Dendritic cell treated with granulocyte-macrophage colony-stimulating factor and Interleukin-4, amounts not matched to agents 40 ng/mL and 50 ng/mL, for 4 days (primary cell): Measurements from ENCODE around the gene STMN3.

Experiments used
- H3K27ac Mint-ChIP-seq: one replicate; pipeline ENCODE4 v1.8.0; 2022; ENCODE audit warnings: mild to moderate bottlenecking, mixed read lengths
- H3K27me3 Mint-ChIP-seq: one replicate; pipeline ENCODE4 v1.8.0; 2022; ENCODE audit warnings: mild to moderate bottlenecking, mixed read lengths
- H3K36me3 Mint-ChIP-seq: one replicate; pipeline ENCODE4 v1.8.0; 2022; ENCODE audit warnings: low read depth, mixed read lengths
- H3K4me1 Mint-ChIP-seq: one replicate; pipeline ENCODE4 v1.8.0; 2022; ENCODE audit warnings: low read depth, mixed read lengths
- H3K4me3 Mint-ChIP-seq: one replicate; pipeline ENCODE4 v1.8.0; 2022; ENCODE audit warnings: mild to moderate bottlenecking, moderate library complexity, mixed read lengths
- H3K9me3 Mint-ChIP-seq: one replicate; pipeline ENCODE4 v1.8.0; 2022; ENCODE audit warnings: mixed read lengths
- intact Hi-C: fragments of 100-400 bp; cut with micrococcal nuclease; formaldehyde crosslinking; loops from one replicate; pipeline ENCODE4 v1.15.0; 2022

Gene STMN3

DNA sequence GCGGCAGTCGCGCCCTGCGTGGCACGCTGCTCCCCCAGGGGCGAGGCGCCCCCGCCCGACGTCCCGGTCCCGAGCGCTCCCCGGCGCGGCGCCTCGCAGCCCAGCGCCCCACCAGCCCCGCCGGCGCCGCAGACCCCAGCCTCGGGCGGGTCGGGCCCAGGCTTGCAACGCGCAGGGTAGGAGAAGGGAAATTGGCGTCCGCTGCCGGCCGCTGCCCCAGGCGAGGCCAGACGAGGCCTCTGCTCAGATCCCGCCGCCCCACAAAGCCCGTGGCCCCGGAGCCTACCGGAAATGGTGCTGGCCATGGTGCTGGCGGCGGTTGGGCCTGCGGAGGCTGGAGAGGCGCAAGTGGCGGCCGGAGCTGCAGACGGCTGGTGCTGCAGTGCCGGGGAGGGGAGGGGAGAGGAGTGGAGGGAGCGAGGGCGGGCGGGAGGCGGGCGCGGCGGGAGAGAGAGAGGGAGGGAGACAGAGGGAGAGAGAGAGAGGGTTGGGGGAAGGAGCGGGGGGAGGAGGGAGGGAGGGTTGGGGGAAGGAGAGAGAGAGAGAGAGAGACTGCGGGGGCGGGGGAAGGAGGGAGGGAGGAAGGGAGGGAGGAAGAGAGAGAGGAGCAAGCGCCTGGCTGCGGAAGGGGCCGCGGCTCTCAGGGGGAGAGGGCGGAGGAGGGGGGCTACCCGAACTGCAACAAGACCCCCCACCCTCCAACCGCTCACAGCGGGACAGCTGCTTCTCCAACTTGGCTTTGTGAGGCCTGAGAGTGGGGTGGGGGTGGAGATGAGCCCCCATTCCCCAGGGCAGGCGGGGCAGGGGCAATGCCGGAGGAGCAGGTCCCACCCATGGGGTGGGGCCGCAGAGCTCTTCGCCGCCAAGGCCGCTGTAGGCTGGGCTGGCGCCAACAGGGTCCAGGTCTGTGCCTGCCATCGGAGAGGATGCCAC, at the start of gene STMN3:
TSS of gene STMN3 (minus strand) at position 384 of the 933 bp plus-strand sequence. CDS start at position 305, 79 bp downstream.
- intact Hi-C loops = no loop called here
- no peak within 1 kb of the TSS for H3K27ac Mint-ChIP-seq
- peaks cover 30% of the 10 kb centered on the region for H3K4me1 Mint-ChIP-seq
- H3K9me3 Mint-ChIP-seq = no peaks in the 10 kb centered on the region
- peak within 1 kb of the TSS; percentile 59 for H3K4me3 Mint-ChIP-seq
- H3K36me3 Mint-ChIP-seq = peaks cover 5% of the 10 kb centered on the region
- peaks cover 38% of the 10 kb centered on the region for H3K27me3 Mint-ChIP-seq

DNA sequence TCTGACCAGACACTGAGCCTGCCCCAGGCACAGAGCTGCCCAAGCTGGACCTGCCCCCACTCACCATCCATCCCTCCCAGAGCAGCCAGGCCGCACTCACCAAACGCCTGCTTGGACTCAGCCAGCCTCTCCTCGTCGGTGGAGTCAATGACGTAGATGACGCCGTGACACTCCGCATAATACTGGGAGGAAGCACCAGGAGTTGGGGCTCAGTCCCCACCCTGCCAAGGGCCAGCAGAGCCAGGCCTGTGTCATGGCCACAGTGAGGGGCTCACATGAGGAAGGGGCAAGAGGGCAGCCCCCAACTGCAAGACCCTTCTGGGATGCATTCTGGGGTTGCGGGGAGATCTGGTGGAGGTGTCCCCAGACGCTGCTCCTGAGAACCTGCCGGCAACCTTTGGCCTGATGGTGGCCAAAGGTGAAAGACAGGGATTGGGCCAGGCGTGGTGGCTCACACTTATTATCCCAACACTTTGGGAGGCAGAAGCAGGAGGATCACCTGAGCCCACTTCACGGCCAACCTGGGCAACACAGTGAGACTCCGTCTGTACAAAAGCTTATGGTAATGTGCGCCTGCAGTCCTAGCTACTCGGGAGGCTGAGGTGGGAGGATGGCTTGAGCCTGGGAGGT, 48.9 kb upstream of the STMN3 start:
- no peak overlapping the region for H3K4me3 Mint-ChIP-seq
- intact Hi-C loops = no loop called here
- H3K4me1 Mint-ChIP-seq = peaks cover 42% of the 10 kb centered on the region
- H3K27ac Mint-ChIP-seq = no peak overlapping the region
- H3K27me3 Mint-ChIP-seq = peaks cover 2% of the 10 kb centered on the region
- peaks cover 84% of the 10 kb centered on the region for H3K36me3 Mint-ChIP-seq
- no peaks in the 10 kb centered on the region for H3K9me3 Mint-ChIP-seq

DNA sequence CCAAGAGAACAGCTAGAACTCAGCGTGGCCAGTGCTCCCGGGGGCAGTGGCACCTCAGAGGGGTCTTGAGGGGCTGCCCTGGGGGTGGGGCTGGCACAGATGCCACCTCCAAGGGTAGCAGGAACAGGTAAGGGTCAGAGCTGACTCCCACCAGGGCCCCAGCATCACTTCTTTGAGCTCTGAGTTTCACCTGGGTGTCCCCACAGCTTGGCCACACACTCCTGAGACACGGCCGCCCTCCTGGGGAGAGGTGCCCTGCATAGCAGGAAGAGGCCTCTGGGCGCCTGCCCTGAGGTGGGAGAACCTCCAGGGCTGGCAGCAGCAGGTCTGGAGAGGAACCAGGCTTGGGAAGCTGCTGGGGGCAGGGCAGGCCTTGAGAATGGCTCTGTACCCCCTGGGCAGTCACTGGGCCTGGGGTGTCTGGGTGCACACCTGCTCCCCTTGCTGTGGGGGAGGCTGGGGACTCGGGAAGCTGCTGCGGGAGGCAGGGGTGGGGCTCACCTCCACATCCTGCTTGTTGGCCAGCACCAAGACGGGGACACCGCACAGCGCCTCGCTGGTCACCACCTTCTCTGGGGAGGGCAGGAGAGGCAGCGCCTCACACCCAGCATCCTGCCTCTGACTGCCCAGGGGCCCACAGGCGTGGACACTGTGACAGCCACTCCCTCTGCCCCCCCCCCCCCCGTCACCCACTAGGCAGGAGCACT, 48.3 kb upstream of the STMN3 start:
- intact Hi-C loops = no loop called here
- H3K27me3 Mint-ChIP-seq = peaks cover 3% of the 10 kb centered on the region

DNA sequence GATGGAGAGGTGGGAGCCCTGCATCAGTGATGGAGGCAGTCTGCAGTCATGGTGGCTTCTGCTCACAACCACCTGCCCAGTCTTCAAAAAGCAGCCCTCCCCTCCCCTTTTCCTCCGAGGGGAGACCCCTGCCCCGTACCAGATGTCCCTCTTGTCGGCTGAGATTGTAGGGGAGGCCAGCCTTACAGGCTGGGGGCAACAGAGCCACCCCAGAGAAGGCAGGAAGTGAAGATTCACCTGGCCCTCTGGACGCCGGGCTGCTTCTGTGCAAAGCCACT, 47.8 kb upstream of the STMN3 start:
- Mint-ChIP-seq H3K9me3 (no peaks in the 10 kb centered on the region), H3K4me3 (no peak overlapping the region), H3K27ac (no peak overlapping the region), H3K4me1 (peaks cover 42% of the 10 kb centered on the region), H3K27me3 (peaks cover 3% of the 10 kb centered on the region), H3K36me3 (peaks cover 81% of the 10 kb centered on the region)
- intact Hi-C loops = no loop called here

More for the DNA sequence above, 48.3 kb upstream of the STMN3 start:
- H3K27ac Mint-ChIP-seq = no peak overlapping the region
- H3K9me3 Mint-ChIP-seq = no peaks in the 10 kb centered on the region
- peaks cover 82% of the 10 kb centered on the region for H3K36me3 Mint-ChIP-seq
- H3K4me3 Mint-ChIP-seq = no peak overlapping the region
- peaks cover 42% of the 10 kb centered on the region for H3K4me1 Mint-ChIP-seq

DNA sequence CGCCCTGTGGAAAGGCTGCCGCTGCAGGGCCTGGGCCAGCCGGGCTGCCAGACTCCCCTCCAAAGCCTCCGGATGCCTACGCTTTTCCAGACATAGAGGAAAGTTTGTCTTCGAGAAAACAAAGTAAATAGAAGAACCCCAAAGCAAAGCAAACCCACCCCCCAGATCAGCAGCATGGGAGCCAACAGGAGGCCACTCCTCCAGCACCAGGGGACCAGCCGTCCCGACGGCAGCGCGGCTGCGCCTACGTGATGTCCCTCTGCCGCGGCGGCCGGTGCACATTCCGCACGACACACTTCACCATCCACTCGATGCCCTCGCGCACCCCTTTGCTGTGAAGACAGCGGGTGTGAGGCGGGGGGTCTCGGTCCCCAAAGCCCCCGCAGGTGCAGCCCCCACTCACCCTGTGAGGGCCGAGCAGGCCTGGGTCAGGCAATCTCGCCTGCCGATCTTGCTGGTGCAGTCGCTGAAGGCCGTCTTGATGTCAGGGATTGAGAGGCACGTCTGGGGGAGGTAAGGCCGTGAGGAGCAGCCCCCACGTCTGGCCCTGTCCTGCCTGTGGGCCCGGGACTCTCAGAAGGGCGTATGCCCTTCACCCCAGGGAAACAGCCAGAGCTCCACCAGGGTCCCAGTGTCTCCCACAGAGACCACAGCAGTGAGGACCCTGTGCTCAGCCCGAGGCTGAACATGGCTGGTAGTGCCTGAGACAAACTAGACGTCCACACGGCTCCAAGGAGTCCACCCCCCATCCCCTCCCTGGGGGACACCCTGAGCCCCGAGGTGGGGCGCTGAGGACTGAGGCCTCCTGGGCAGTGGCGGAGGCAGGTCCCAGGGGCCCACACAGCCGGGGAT, 47.2 kb upstream of the STMN3 start:
- Mint-ChIP-seq H3K27ac (peak overlapping the region; percentile 46), H3K36me3 (peaks cover 81% of the 10 kb centered on the region), H3K27me3 (peaks cover 3% of the 10 kb centered on the region), H3K4me3 (no peak overlapping the region), H3K4me1 (peaks cover 45% of the 10 kb centered on the region), H3K9me3 (no peaks in the 10 kb centered on the region)
- intact Hi-C loops = no loop called here

DNA sequence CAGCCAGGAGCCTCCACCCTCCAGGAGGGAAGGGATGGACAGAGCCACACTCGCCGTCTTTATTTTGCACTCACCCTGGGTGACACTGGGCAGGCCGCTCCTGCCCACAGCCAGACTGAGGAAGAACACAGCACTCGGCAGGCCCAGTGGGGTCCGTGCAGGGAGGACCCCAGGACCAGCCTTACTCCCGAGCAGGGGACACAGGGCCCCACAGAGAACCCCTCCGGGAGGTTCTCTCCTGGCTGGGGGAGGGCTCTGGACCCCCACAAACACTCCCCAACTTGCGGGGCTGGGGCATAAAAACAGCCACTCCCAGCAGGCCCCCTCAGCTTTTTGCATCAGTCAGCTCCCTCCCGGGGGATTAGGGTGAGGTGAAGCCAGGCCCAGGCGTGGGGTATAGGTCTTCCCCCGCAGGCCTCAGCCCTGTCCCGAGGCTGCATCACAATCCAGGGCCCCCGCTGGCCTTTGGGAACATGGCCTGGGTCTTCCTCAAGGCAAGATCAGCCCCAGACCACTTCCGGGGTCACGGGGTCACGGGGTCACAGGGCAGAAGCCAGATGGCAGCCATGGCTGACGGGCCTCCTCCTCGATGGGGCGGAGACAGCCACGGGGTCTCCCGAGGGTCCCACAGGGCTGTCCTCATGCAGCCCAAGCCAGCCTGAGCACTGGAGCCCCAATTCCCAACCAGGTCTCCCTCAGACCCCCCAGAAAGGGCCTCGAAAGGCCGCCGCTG, 46.4 kb upstream of the STMN3 start:
- peaks cover 3% of the 10 kb centered on the region for H3K27me3 Mint-ChIP-seq
- peaks cover 81% of the 10 kb centered on the region for H3K36me3 Mint-ChIP-seq
- intact Hi-C loops = no loop called here
- peak overlapping the region; percentile 46 for H3K27ac Mint-ChIP-seq
- H3K9me3 Mint-ChIP-seq = no peaks in the 10 kb centered on the region
- H3K4me3 Mint-ChIP-seq = no peak overlapping the region
- peaks cover 42% of the 10 kb centered on the region for H3K4me1 Mint-ChIP-seq

DNA sequence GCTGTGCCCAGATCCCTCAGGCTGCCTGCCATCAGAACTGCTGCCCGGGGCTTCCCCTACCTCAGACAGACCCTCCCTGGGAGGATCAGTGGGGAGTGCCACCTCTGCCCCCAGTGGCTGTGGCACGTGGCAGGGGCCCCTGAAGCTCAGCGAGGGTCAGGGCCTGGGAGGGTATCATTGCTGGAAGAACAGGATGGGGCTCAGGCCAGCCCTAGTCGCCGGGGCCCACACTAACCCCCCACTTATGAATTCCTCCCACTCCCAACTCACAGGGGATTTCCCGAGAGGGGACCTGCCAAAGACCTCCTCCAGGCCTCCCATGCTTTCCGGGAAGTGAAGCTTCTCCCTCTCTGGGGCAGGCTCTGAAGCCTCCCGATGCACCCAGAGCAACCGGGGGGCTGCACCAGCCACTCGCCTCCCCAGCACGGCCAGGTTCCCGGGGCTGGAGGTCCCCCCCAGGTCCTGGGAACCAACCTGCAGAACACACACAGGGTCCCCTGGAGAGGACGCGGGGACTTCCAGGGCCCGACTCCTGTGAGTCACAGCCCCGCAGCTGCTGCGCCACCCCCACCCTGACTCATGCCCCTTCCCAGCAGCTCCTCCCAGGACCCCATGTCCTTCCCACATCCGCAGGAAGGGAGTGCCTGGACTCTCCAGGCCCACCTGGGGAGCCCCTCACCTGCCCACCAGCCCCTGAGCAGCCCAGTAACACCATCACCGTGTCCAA, 45.7 kb upstream of the STMN3 start:
- peak overlapping the region; percentile 46 for H3K27ac Mint-ChIP-seq
- H3K27me3 Mint-ChIP-seq = peaks cover 3% of the 10 kb centered on the region
- peaks cover 42% of the 10 kb centered on the region for H3K4me1 Mint-ChIP-seq
- intact Hi-C loops = no loop called here
- H3K9me3 Mint-ChIP-seq = no peaks in the 10 kb centered on the region
- H3K36me3 Mint-ChIP-seq = peaks cover 81% of the 10 kb centered on the region
- peak overlapping the region; percentile 26 for H3K4me3 Mint-ChIP-seq

DNA sequence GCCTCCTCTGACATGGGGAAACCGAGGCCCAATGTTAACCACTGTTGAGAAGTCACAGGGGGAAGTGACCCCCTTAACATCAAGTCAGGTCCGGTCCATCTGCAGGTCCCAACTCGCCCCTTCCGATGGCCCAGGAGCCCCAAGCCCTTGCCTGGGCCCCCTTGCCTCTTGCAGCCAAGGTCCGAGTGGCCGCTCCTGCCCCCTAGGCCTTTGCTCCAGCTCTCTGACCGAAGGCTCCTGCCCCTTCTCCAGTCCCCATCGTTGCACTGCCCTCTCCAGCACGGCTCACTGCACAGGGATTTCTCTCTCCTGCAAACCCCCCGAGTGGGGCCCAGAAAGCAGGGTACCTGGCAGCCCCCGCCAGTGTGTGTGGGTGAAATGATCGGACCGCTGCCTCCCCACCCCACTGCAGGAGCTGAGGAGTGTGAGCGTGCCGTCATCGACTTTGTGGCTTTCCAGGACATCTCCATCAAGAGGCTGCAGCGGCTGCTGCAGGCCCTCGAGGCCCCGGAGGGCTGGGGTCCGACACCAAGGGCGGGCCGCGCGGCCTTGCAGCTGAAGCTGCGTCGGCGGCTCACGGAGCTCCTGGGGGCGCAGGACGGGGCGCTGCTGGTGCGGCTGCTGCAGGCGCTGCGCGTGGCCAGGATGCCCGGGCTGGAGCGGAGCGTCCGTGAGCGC, 44.8 kb upstream of the STMN3 start:
- H3K27ac Mint-ChIP-seq = no peak overlapping the region

DNA sequence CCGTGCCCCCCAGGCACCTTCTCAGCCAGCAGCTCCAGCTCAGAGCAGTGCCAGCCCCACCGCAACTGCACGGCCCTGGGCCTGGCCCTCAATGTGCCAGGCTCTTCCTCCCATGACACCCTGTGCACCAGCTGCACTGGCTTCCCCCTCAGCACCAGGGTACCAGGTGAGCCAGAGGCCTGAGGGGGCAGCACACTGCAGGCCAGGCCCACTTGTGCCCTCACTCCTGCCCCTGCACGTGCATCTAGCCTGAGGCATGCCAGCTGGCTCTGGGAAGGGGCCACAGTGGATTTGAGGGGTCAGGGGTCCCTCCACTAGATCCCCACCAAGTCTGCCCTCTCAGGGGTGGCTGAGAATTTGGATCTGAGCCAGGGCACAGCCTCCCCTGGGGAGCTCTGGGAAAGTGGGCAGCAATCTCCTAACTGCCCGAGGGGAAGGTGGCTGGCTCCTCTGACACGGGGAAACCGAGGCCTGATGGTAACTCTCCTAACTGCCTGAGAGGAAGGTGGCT, 44.2 kb upstream of the STMN3 start:
- H3K9me3 Mint-ChIP-seq = no peaks in the 10 kb centered on the region
- H3K36me3 Mint-ChIP-seq = peaks cover 87% of the 10 kb centered on the region
- H3K27ac Mint-ChIP-seq = peak overlapping the region; percentile 32
- peaks cover 3% of the 10 kb centered on the region for H3K27me3 Mint-ChIP-seq
- peak overlapping the region; percentile 60 for H3K4me3 Mint-ChIP-seq
- H3K4me1 Mint-ChIP-seq = peaks cover 45% of the 10 kb centered on the region
- intact Hi-C loops = no loop called here

More for the DNA sequence above, 44.8 kb upstream of the STMN3 start:
- peaks cover 85% of the 10 kb centered on the region for H3K36me3 Mint-ChIP-seq
- H3K4me1 Mint-ChIP-seq = peaks cover 42% of the 10 kb centered on the region
- no peaks in the 10 kb centered on the region for H3K9me3 Mint-ChIP-seq
- H3K27me3 Mint-ChIP-seq = peaks cover 3% of the 10 kb centered on the region
- H3K4me3 Mint-ChIP-seq = no peak overlapping the region
- intact Hi-C loops = no loop called here

DNA sequence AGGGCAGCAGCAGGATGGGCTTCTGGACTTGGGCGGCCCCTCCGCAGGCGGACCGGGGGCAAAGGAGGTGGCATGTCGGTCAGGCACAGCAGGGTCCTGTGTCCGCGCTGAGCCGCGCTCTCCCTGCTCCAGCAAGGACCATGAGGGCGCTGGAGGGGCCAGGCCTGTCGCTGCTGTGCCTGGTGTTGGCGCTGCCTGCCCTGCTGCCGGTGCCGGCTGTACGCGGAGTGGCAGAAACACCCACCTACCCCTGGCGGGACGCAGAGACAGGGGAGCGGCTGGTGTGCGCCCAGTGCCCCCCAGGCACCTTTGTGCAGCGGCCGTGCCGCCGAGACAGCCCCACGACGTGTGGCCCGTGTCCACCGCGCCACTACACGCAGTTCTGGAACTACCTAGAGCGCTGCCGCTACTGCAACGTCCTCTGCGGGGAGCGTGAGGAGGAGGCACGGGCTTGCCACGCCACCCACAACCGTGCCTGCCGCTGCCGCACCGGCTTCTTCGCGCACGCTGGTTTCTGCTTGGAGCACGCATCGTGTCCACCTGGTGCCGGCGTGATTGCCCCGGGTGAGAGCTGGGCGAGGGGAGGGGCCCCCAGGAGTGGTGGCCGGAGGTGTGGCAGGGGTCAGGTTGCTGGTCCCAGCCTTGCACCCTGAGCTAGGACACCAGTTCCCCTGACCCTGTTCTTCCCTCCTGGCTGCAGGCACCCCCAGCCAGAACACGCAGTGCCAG, 43.6 kb upstream of the STMN3 start, which contains the start of gene TNFRSF6B:
TSS of gene TNFRSF6B (plus strand) at position 25 of the 729 bp plus-strand sequence. CDS start at position 141, 116 bp downstream.
- peak within 1 kb of the TSS; percentile 32 for H3K27ac Mint-ChIP-seq
- peaks cover 3% of the 10 kb centered on the region for H3K27me3 Mint-ChIP-seq
- H3K4me3 Mint-ChIP-seq = peak within 1 kb of the TSS; percentile 60
- no peaks in the 10 kb centered on the region for H3K9me3 Mint-ChIP-seq
- H3K36me3 Mint-ChIP-seq = peaks cover 87% of the 10 kb centered on the region
- H3K4me1 Mint-ChIP-seq = peaks cover 51% of the 10 kb centered on the region
- intact Hi-C loops = no loop called here

DNA sequence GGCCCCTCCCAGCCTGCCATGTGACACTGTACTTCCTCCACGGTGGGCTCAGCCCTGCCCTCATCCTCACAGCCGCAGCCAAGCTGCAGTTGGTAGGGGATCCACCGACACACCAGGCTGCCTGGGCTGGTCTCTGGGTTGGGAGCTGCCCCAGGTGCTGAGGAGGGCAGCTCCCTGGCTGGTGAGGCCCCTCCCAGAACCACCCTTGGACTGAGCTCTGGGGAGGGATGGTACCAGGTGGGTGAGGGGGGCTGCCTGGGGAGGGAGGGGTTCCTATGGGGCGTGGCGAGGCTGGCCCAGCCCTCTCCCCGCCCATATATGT, 43.0 kb upstream of the STMN3 start:
- Mint-ChIP-seq H3K9me3 (no peaks in the 10 kb centered on the region), H3K36me3 (peaks cover 92% of the 10 kb centered on the region), H3K27ac (peak overlapping the region; percentile 32), H3K4me3 (peak overlapping the region; percentile 60), H3K4me1 (peaks cover 57% of the 10 kb centered on the region), H3K27me3 (peaks cover 3% of the 10 kb centered on the region)
- intact Hi-C loops = no loop called here
